SU-DHL-6 (cell line): Measurements from ENCODE around the gene KRT80.

Experiments used
- H2AFZ ChIP-seq: fragments of 200-600 bp; sonication (generic); 2 replicates; pipeline ENCODE4 v1.6.1; 2014; ENCODE audit warnings: low read depth, mild to moderate bottlenecking, moderate library complexity, mixed read lengths, antibody characterized with exemption, low read length; ENCODE audit not compliant: severe bottlenecking
- H3F3A ChIP-seq: fragments of 200-600 bp; shearing (Covaris generic); 2 replicates; pipeline ENCODE4 v1.6.0; 2016; ENCODE audit warnings: antibody characterized with exemption, mild to moderate bottlenecking; ENCODE audit not compliant: insufficient read depth
- H3K27ac ChIP-seq: fragments of 200-600 bp; sonication (generic); 2 replicates; pipeline ENCODE4 v1.5.1; 2016; ENCODE audit warnings: low read depth, mild to moderate bottlenecking, low read length, moderate library complexity, mixed read lengths
- H3K27me3 ChIP-seq: fragments of 200-600 bp; sonication (generic), shearing (Covaris generic); 2 replicates; pipeline ENCODE4 v1.6.0; 2014; ENCODE audit warnings: mild to moderate bottlenecking, low read length
- H3K36me3 ChIP-seq: fragments of 200-600 bp; sonication (generic); 2 replicates; pipeline ENCODE4 v1.6.1; 2014; ENCODE audit warnings: mild to moderate bottlenecking, low read length, mixed read lengths
- H3K4me2 ChIP-seq: fragments of 300-600, 200-600 bp; shearing (Covaris generic), sonication (generic); 2 replicates; pipeline ENCODE4 v1.6.0; 2014; ENCODE audit warnings: low read length, low read depth, mild to moderate bottlenecking; ENCODE audit not compliant: poor library complexity, severe bottlenecking
- H3K4me3 ChIP-seq: fragments of 200-600 bp; sonication (generic); 2 replicates; pipeline ENCODE4 v1.5.1; 2014; ENCODE audit warnings: antibody characterized with exemption, low read length, mild to moderate bottlenecking, mixed read lengths; ENCODE audit not compliant: insufficient read depth, poor library complexity, severe bottlenecking
- H3K79me2 ChIP-seq: fragments of 200-600 bp; sonication (generic); 2 replicates; pipeline ENCODE4 v1.6.1; 2014; ENCODE audit warnings: mild to moderate bottlenecking, low read length, moderate library complexity; ENCODE audit not compliant: insufficient read depth
- H3K9ac ChIP-seq: fragments of 200-600 bp; sonication (generic); 2 replicates; pipeline ENCODE4 v1.7.0; 2014; ENCODE audit warnings: mild to moderate bottlenecking, low read length
- H3K9me2 ChIP-seq: fragments of 200-600 bp; sonication (generic); replicated peaks from 2 replicates; pipeline ENCODE4 v1.6.1; 2014; ENCODE audit warnings: low read length; ENCODE audit not compliant: insufficient read depth
- H3K9me3 ChIP-seq: fragments of 200-600 bp; sonication (generic); 2 replicates; pipeline ENCODE4 v1.6.1; 2014; ENCODE audit warnings: low read length, mixed read lengths; ENCODE audit not compliant: insufficient read depth
- H4K20me1 ChIP-seq: fragments of 200-600 bp; sonication (generic); 2 replicates; pipeline ENCODE4 v1.6.1; 2014; ENCODE audit warnings: low read depth, mild to moderate bottlenecking, antibody characterized with exemption, low read length, moderate library complexity, mixed read lengths
- EZH2phosphoT487 ChIP-seq: fragments of 200-600 bp; sonication (generic), shearing (Covaris generic); conservative IDR thresholded peaks from 2 replicates; pipeline ENCODE4 v1.6.1; 2018; ENCODE audit warnings: mild to moderate bottlenecking, antibody characterized with exemption, low read length, moderate library complexity, mixed read lengths
- TF ChIP-seq, protein P1 (sequence below): fragments of 200-600 bp; sonication (generic); IDR thresholded peaks from one replicate; pipeline ENCODE4 v1.5.1; 2017; ENCODE audit warnings: antibody characterized with exemption, mild to moderate bottlenecking, low read length, moderate library complexity; ENCODE audit not compliant: insufficient read depth, poor library complexity, severe bottlenecking

Gene KRT80

GRCh38 chr12:52130711-52131110 lies 61.1 kb downstream of the KRT80 start:
- Histone ChIP-seq H4K20me1 (no peaks in the 10 kb centered on the region), H2AFZ (no peak overlapping the region), H3K36me3 (no peaks in the 10 kb centered on the region), H3K4me3 (no peak overlapping the region), H3K79me2 (no peaks in the 10 kb centered on the region), H3K9me3 (no peaks in the 10 kb centered on the region), H3K4me2 (no peak overlapping the region), H3K27ac (no peak overlapping the region), H3F3A (no peaks in the 10 kb centered on the region), H3K9me2 (no peaks in the 10 kb centered on the region), H3K9ac (no peak overlapping the region), H3K27me3 (no peaks in the 10 kb centered on the region)
- TF ChIP-seq, protein P1, sequence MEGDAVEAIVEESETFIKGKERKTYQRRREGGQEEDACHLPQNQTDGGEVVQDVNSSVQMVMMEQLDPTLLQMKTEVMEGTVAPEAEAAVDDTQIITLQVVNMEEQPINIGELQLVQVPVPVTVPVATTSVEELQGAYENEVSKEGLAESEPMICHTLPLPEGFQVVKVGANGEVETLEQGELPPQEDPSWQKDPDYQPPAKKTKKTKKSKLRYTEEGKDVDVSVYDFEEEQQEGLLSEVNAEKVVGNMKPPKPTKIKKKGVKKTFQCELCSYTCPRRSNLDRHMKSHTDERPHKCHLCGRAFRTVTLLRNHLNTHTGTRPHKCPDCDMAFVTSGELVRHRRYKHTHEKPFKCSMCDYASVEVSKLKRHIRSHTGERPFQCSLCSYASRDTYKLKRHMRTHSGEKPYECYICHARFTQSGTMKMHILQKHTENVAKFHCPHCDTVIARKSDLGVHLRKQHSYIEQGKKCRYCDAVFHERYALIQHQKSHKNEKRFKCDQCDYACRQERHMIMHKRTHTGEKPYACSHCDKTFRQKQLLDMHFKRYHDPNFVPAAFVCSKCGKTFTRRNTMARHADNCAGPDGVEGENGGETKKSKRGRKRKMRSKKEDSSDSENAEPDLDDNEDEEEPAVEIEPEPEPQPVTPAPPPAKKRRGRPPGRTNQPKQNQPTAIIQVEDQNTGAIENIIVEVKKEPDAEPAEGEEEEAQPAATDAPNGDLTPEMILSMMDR, result no peak
- TF ChIP-seq EZH2phosphoT487, result no peak

GRCh38 chr12:52127683-52128450 lies 63.9 kb downstream of the KRT80 start:
- H3K79me2 ChIP-seq, result no peaks in the 10 kb centered on the region
- H3K4me3 ChIP-seq, result no peak overlapping the region
- no peaks in the 10 kb centered on the region for H3K27me3 ChIP-seq
- H3K36me3 ChIP-seq, result no peaks in the 10 kb centered on the region
- no peak overlapping the region for H3K4me2 ChIP-seq
- no peaks in the 10 kb centered on the region for H3F3A ChIP-seq
- no peaks in the 10 kb centered on the region for H3K9me3 ChIP-seq
- TF ChIP-seq, protein P1, result no peak
- TF ChIP-seq EZH2phosphoT487, result no peak
- no peak overlapping the region for H2AFZ ChIP-seq
- no peaks in the 10 kb centered on the region for H4K20me1 ChIP-seq
- H3K27ac ChIP-seq, result no peak overlapping the region
- no peak overlapping the region for H3K9ac ChIP-seq
- no peaks in the 10 kb centered on the region for H3K9me2 ChIP-seq

DNA sequence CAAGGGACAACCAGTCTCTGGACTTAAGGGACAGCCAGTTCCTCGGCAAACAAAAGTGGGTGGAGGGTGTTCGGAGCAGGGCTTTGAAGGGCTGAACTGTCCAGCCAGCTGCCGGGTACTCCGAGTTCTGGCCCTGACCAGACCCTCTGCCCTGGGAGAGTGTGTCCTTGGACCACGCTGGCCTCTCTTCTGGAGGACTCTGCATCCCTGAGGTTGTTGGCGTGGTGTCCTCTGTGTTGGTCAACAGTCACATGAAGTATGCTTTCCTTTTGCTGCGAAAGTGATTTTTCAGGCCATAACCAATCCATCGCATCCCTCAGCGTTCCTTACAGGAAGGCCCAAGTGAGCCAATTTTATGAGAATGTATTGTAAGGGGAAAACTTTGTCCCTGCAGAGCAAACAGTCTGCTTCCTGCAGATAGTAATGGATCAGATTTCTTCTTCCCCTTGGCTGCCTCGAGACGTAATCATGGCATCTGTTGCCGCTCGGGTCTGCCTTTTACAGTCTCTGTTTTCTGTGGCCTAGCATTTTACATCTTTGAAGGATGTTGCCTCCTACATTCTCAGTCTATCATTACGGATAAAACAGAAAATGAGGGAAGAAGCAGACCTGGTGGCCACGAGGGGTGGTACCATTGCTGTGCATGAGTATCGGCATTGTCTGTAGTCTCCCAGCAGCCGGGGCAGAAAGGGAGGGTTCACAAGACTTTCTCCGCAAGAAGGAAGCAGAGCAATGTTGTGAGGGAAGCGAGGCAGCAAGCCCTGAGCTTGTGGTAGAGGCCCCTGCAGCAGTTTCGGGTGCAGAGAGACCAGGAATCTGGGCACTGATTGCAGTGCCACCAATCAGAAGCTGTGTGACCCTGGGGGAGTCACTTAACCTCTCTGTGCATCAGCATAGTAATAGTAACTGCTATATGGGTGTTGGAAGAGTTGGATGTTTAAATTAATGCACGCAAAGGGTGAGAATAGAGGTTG lies 64.9 kb downstream of the KRT80 start:
- no peak overlapping the region for H2AFZ ChIP-seq
- H3K27me3 ChIP-seq, result no peaks in the 10 kb centered on the region
- H3K27ac ChIP-seq, result no peak overlapping the region
- H4K20me1 ChIP-seq, result no peaks in the 10 kb centered on the region
- no peak overlapping the region for H3K4me3 ChIP-seq
- H3K9me3 ChIP-seq, result no peaks in the 10 kb centered on the region
- no peak overlapping the region for H3K9ac ChIP-seq
- no peaks in the 10 kb centered on the region for H3F3A ChIP-seq
- no peak for TF ChIP-seq EZH2phosphoT487
- H3K36me3 ChIP-seq, result no peaks in the 10 kb centered on the region
- no peaks in the 10 kb centered on the region for H3K9me2 ChIP-seq
- H3K4me2 ChIP-seq, result no peak overlapping the region
- H3K79me2 ChIP-seq, result no peaks in the 10 kb centered on the region
